ENCODE results near the gene NFAM1.

- TF ChIP-seq CTCF (IDR thresholded peaks at IDR 0.05) (no peak), POLR2A (IDR thresholded peaks at IDR 0.05) (no peak)
Observed at GRCh38 chr22:42440728-42441127, 8.5 kb upstream of the NFAM1 start.
